ENCODE data around the gene DEPDC1B. TPM values are rescaled to one million over a fixed set of nuclear protein-coding genes. Genes with fewer than 3 reads are reported as not detected.
A peak's percentile ranks its signal among the peaks of the same experiment; 100 is the strongest.
"Not testable (repeated sequence)": the region's sequence is repeated elsewhere in the genome, so short reads cannot be mapped to it uniquely, and the experiment has no call there.

The DEPDC1B gene
- polyA plus RNA-seq, 10 donors = 3.6 to 7.0 (median 4.4) TPM

- no peak for DNase-seq
These were observed 109.8 kb downstream of the DEPDC1B start for GRCh38 chr5:60590172-60590571.

GRCh38 chr5:60587312-60587711 is 112.7 kb downstream of the DEPDC1B start:
- not testable (repeated sequence) for DNase-seq

- peak; percentile 8 to 39 (median 18) for DNase-seq
These were observed 113.6 kb downstream of the DEPDC1B start for GRCh38 chr5:60586307-60586901.

GRCh38 chr5:60585618-60586017 is 114.3 kb downstream of the DEPDC1B start:
- no peak for DNase-seq

- DNase-seq = no peak
These were observed 115.7 kb downstream of the DEPDC1B start for GRCh38 chr5:60584304-60584703.

- no peak for DNase-seq
These were observed 116.3 kb downstream of the DEPDC1B start for GRCh38 chr5:60583616-60584015.

GRCh38 chr5:60578315-60578714 is 121.7 kb downstream of the DEPDC1B start:
- DNase-seq = no peak

GRCh38 chr5:60577116-60577515 is 122.8 kb downstream of the DEPDC1B start:
- DNase-seq = no peak

- no peak for DNase-seq
These were observed 123.5 kb downstream of the DEPDC1B start for GRCh38 chr5:60576425-60576824.

- no peak for DNase-seq
These were observed 131.3 kb downstream of the DEPDC1B start for GRCh38 chr5:60568646-60569045.

- DNase-seq = no peak
These were observed 136.2 kb downstream of the DEPDC1B start for GRCh38 chr5:60563696-60564324.

- DNase-seq = not testable (repeated sequence)
These were observed 146.7 kb downstream of the DEPDC1B start for GRCh38 chr5:60553291-60553690.

GRCh38 chr5:60551829-60552228 is 148.1 kb downstream of the DEPDC1B start:
- DNase-seq = no peak

GRCh38 chr5:60551250-60551649 is 148.7 kb downstream of the DEPDC1B start:
- no peak for DNase-seq

GRCh38 chr5:60550311-60550710 is 149.7 kb downstream of the DEPDC1B start:
- no peak for DNase-seq

GRCh38 chr5:60549841-60550240 is 150.1 kb downstream of the DEPDC1B start:
- no peak for DNase-seq

Other genes with a start within 250 kb of the DEPDC1B start
- gene ELOVL7, start 144.1 kb upstream of the DEPDC1B start, polyA plus RNA-seq (ENCODE audit: insufficient read length in 10 of 10) = 1 to 10 TPM in 1 of 10 donors, under 1 TPM in 9; 0.08 to 1.3 (median 0.22) TPM
- 10 to 100 TPM; 12.2 to 16.3 (median 14.0) TPM for gene ERCC8, start 244.9 kb upstream of the DEPDC1B start, polyA plus RNA-seq (ENCODE audit: insufficient read length in 10 of 10)
- gene NDUFAF2, start 245.0 kb upstream of the DEPDC1B start, polyA plus RNA-seq (ENCODE audit: insufficient read length in 10 of 10) = 10 to 100 TPM; 24.6 to 34.9 (median 30.3) TPM